ENCODE results near the gene CPN2. TPM values are rescaled to one million over a fixed set of nuclear protein-coding genes. Genes with fewer than 3 reads are reported as not detected.

The CPN2 gene
- total and polyA plus RNA-seq, 2 experiments from 2014 or later: 0.10 to 0.14 TPM

DNA sequence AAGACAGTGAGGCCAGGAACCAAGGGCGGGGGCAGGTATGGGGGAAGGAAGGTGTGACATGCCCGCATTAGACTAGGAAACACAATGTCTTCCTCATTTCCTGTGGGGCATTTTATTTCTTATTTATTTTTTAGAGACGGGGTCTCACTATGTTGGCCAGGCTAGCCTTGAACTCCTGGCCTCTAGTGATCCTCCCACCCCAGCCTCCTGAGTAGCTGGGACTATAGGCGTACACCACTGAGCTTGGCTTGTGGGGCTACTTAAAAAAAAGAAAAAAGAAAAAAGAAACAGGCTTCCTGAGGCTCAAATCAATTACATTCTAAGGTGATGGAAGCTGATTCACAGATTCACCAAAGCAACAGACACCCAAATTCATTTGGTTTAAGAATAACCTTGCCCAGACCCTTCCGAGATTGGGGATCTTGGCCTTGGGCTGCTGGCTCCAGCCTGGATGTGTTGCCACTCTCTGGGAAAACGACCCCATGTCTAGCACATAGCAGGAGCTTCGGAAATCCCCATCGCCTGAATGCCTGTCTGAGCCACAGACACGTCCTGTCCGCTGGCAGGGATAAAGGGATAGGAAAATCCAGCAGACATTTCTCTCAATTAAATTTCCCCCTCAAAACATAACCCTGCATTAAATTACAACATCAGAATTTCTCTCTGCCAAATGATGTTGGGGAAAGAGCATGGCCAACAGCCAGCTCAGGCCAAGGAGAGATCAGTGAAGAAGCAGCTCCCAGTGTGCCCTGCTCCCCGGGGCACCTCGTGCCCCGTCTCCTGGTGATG, 13.0 kb downstream of the CPN2 start (continued):
- TF ChIP-seq CREB1 (CRISPR knock-in tag; IDR thresholded peaks at IDR 0.05; ENCODE audit: low read depth) (no peak), POLR2AphosphoS5 (IDR thresholded peaks at IDR 0.05; ENCODE audit: low read depth) (no peak), NANOG (IDR thresholded peaks at IDR 0.05; ENCODE audit: borderline replicate concordance) (no peak)
- TF ChIP-seq, protein P1, sequence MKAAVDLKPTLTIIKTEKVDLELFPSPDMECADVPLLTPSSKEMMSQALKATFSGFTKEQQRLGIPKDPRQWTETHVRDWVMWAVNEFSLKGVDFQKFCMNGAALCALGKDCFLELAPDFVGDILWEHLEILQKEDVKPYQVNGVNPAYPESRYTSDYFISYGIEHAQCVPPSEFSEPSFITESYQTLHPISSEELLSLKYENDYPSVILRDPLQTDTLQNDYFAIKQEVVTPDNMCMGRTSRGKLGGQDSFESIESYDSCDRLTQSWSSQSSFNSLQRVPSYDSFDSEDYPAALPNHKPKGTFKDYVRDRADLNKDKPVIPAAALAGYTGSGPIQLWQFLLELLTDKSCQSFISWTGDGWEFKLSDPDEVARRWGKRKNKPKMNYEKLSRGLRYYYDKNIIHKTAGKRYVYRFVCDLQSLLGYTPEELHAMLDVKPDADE (IDR thresholded peaks at IDR 0.05): no peak
- TF ChIP-seq, protein P2, sequence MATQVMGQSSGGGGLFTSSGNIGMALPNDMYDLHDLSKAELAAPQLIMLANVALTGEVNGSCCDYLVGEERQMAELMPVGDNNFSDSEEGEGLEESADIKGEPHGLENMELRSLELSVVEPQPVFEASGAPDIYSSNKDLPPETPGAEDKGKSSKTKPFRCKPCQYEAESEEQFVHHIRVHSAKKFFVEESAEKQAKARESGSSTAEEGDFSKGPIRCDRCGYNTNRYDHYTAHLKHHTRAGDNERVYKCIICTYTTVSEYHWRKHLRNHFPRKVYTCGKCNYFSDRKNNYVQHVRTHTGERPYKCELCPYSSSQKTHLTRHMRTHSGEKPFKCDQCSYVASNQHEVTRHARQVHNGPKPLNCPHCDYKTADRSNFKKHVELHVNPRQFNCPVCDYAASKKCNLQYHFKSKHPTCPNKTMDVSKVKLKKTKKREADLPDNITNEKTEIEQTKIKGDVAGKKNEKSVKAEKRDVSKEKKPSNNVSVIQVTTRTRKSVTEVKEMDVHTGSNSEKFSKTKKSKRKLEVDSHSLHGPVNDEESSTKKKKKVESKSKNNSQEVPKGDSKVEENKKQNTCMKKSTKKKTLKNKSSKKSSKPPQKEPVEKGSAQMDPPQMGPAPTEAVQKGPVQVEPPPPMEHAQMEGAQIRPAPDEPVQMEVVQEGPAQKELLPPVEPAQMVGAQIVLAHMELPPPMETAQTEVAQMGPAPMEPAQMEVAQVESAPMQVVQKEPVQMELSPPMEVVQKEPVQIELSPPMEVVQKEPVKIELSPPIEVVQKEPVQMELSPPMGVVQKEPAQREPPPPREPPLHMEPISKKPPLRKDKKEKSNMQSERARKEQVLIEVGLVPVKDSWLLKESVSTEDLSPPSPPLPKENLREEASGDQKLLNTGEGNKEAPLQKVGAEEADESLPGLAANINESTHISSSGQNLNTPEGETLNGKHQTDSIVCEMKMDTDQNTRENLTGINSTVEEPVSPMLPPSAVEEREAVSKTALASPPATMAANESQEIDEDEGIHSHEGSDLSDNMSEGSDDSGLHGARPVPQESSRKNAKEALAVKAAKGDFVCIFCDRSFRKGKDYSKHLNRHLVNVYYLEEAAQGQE (IDR thresholded peaks at IDR 0.05; ENCODE audit: unreplicated experiment): no peak

DNA sequence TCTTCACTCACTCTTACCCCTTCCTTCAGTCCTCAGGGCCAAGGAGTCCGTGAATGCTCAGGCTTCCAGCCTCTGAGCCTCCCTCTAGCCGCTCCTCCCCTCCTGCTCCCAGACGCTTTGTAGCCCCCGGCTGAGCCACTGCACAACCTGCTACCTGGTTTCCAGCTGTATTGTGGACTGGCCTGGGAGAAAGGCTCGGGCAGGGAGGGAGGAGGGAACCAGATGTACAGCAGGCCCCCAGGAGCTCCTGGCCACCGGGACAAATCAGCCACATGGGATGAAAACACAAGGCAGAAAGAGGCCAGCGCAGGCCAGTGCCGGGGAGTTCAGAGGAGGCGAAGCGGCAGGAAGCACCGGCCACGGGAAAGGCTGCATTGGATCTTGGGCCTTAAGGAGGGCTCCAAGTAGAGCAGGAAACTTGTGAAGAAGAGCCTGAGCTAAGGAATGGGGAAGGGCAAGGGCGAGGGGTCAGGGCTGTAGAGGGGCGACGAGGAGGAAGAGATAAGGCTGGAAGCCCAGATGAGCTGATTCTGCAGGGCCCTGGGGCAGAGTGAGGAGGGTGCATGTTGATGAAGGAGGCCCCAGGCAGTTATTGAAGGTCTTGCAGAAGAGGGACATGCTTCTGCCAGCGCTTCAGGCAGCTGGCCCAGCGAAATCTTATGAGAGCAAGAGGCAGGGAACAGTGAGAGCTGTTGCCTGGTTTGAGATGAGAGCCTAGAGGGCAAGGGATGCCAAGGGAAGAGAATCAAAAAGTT, 14.3 kb downstream of the CPN2 start:
- peaks cover 24% of the 10 kb centered on the region for H3K27me3 ChIP-seq (ENCODE audit: insufficient read depth)
- H3F3A ChIP-seq (replicated peaks; ENCODE audit: low read depth): no peaks in the 10 kb centered on the region
- Mint-ChIP-seq H3K27ac (peak overlapping the region; percentile 40; the same call in 1 of the 2 replicates), H3K4me1 (peaks cover 35% of the 10 kb centered on the region), H3K27me3 (ENCODE audit: insufficient read depth, low read depth, poor library complexity) (peaks cover 38% of the 10 kb centered on the region), H3K9me3 (no peaks in the 10 kb centered on the region), H3K36me3 (ENCODE audit: low read depth) (no peaks in the 10 kb centered on the region), H3K4me3 (no peak overlapping the region)
- H2AFZ ChIP-seq: no peak overlapping the region
- no peaks in the 10 kb centered on the region for H4K20me1 ChIP-seq (replicated peaks; ENCODE audit: insufficient read depth)
- ATAC-seq (no peak), DNase-seq (ENCODE audit: low spot score) (no peak)
- H3K27ac ChIP-seq (ENCODE audit: low read depth): no peak overlapping the region
- no peaks in the 10 kb centered on the region for H3K9me2 ChIP-seq (ENCODE audit: insufficient read depth)
- no peak overlapping the region for H3K4me3 ChIP-seq
- H3K36me3 ChIP-seq (ENCODE audit: insufficient read depth): no peaks in the 10 kb centered on the region
- peaks cover 19% of the 10 kb centered on the region for H3K4me1 ChIP-seq (ENCODE audit: insufficient read depth)
- no peaks in the 10 kb centered on the region for H3K79me2 ChIP-seq (replicated peaks; ENCODE audit: insufficient read depth)
- H3K4me2 ChIP-seq: no peak overlapping the region
- no peak for TF ChIP-seq ZNF331 (CRISPR knock-in tag; IDR thresholded peaks at IDR 0.05; ENCODE audit: low read depth)
- TF ChIP-seq CREB1 (CRISPR knock-in tag; IDR thresholded peaks at IDR 0.05; ENCODE audit: low read depth): no peak
- TF ChIP-seq STAT1 (IDR thresholded peaks at IDR 0.05; ENCODE audit: unreplicated experiment): no peak
- TF ChIP-seq, protein P3, sequence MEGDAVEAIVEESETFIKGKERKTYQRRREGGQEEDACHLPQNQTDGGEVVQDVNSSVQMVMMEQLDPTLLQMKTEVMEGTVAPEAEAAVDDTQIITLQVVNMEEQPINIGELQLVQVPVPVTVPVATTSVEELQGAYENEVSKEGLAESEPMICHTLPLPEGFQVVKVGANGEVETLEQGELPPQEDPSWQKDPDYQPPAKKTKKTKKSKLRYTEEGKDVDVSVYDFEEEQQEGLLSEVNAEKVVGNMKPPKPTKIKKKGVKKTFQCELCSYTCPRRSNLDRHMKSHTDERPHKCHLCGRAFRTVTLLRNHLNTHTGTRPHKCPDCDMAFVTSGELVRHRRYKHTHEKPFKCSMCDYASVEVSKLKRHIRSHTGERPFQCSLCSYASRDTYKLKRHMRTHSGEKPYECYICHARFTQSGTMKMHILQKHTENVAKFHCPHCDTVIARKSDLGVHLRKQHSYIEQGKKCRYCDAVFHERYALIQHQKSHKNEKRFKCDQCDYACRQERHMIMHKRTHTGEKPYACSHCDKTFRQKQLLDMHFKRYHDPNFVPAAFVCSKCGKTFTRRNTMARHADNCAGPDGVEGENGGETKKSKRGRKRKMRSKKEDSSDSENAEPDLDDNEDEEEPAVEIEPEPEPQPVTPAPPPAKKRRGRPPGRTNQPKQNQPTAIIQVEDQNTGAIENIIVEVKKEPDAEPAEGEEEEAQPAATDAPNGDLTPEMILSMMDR (conservative IDR thresholded peaks at IDR 0.05; ENCODE audit: low read depth in 2 of 2): no peak
- TF ChIP-seq EZH2 (IDR thresholded peaks at IDR 0.05; ENCODE audit: low read depth, unreplicated experiment): no peak
- TF ChIP-seq EZH2phosphoT487 (IDR thresholded peaks at IDR 0.05; ENCODE audit: unreplicated experiment): no peak
- no peak for TF ChIP-seq POLR2AphosphoS5 (IDR thresholded peaks at IDR 0.05; ENCODE audit: low read depth)
- TF ChIP-seq, protein P1 (IDR thresholded peaks at IDR 0.05): no peak
- TF ChIP-seq JUNB (IDR thresholded peaks at IDR 0.05; ENCODE audit: unreplicated experiment): no peak
- TF ChIP-seq, protein P2 (IDR thresholded peaks at IDR 0.05; ENCODE audit: unreplicated experiment): no peak

Data from GM23338 (cell line).